Activated CD8-positive, alpha-beta memory T cell treated with anti-CD3 and anti-CD28 coated beads for 24 hours (primary cell): ENCODE data around the gene TNS1.

ENCODE experiments used
- DNase-seq: peaks from one replicate; pipeline ENCODE4 v3.0.0-alpha.2; 2020

The TNS1 gene

GRCh38 chr2:217997510-217997909 lies 5.3 kb downstream of the TNS1 start:
- no peak for DNase-seq

GRCh38 chr2:217996361-217996760 lies 6.4 kb downstream of the TNS1 start:
- DNase-seq, result no peak

- no peak for DNase-seq
These were observed 7.0 kb downstream of the TNS1 start for GRCh38 chr2:217995731-217996231.

- DNase-seq, result no peak
These were observed 8.0 kb downstream of the TNS1 start for GRCh38 chr2:217994776-217995274.

GRCh38 chr2:217993817-217994463 lies 8.9 kb downstream of the TNS1 start:
- DNase-seq, result peak; percentile 82

GRCh38 chr2:217993138-217993537 lies 9.7 kb downstream of the TNS1 start:
- no peak for DNase-seq

- no peak for DNase-seq
These were observed 10.7 kb downstream of the TNS1 start for GRCh38 chr2:217992061-217992460.

GRCh38 chr2:217990791-217991465 lies 11.9 kb downstream of the TNS1 start:
- no peak for DNase-seq

- DNase-seq, result no peak
These were observed 12.4 kb downstream of the TNS1 start for GRCh38 chr2:217990389-217990788.

- no peak for DNase-seq
These were observed 13.4 kb downstream of the TNS1 start for GRCh38 chr2:217989221-217989948.

- DNase-seq, result no peak
These were observed 14.0 kb downstream of the TNS1 start for GRCh38 chr2:217988840-217989204.

- peak; percentile 89 for DNase-seq
These were observed 14.6 kb downstream of the TNS1 start for GRCh38 chr2:217988014-217988839.

- DNase-seq, result no peak
These were observed 15.4 kb downstream of the TNS1 start for GRCh38 chr2:217987391-217987790.

GRCh38 chr2:217986256-217986961 lies 16.4 kb downstream of the TNS1 start:
- DNase-seq, result no peak

GRCh38 chr2:217983276-217984233 lies 19.2 kb downstream of the TNS1 start:
- DNase-seq, result no peak

- no peak for DNase-seq
These were observed 20.8 kb downstream of the TNS1 start for GRCh38 chr2:217981971-217982370.

GRCh38 chr2:217981084-217981730 lies 21.6 kb downstream of the TNS1 start:
- DNase-seq, result no peak

- DNase-seq, result no peak
These were observed 22.2 kb downstream of the TNS1 start for GRCh38 chr2:217980591-217980990.

- no peak for DNase-seq
These were observed 22.8 kb downstream of the TNS1 start for GRCh38 chr2:217980036-217980435.

GRCh38 chr2:217979151-217979811 lies 23.5 kb downstream of the TNS1 start:
- no peak for DNase-seq
